Measurements from ENCODE around the gene PCBP3. TPM values are rescaled to one million over a fixed set of nuclear protein-coding genes. Genes with fewer than 3 reads are reported as not detected.

Gene PCBP3
- total RNA-seq (2021) = 0.65 TPM in 1 of 2 replicates, not detected in the other
- Bru-seq, nascent RNA = percentile 13 among the genes with signal in this experiment
- percentile 14 among the genes with signal in this experiment for BruChase-seq, experiment 1, labeled RNA remaining after a 2-hour chase
- BruChase-seq, experiment 2, labeled RNA remaining after a 6-hour chase = percentile 5 among the genes with signal in this experiment
- long read RNA-seq = 0 reads

- CTCF ChIA-PET = no interaction called here
- Histone ChIP-seq H3K27me3 (ENCODE audit: insufficient read depth, low read depth) (peaks cover 13% of the 10 kb centered on the region; the same call in 1 of the 2 replicates), H3K9me2 (ENCODE audit: insufficient read depth) (no peaks in the 10 kb centered on the region), H3K36me3 (ENCODE audit: low read depth) (no peaks in the 10 kb centered on the region), H3K4me1 (replicated peaks; ENCODE audit: insufficient read depth) (no peaks in the 10 kb centered on the region), H3F3A (ENCODE audit: insufficient read depth, low read depth) (no peaks in the 10 kb centered on the region), H4K20me1 (ENCODE audit: insufficient read depth) (no peaks in the 10 kb centered on the region), H3K4me3 (no peak within 1 kb of the TSS), H3K4me2 (no peak within 1 kb of the TSS), H3K79me2 (ENCODE audit: low read depth) (no peaks in the 10 kb centered on the region), H3K9me3 (ENCODE audit: insufficient read depth, low read depth) (no peaks in the 10 kb centered on the region), H2AFZ (no peak within 1 kb of the TSS), H3K27ac (no peak within 1 kb of the TSS)
- TF ChIP-seq, protein P1, sequence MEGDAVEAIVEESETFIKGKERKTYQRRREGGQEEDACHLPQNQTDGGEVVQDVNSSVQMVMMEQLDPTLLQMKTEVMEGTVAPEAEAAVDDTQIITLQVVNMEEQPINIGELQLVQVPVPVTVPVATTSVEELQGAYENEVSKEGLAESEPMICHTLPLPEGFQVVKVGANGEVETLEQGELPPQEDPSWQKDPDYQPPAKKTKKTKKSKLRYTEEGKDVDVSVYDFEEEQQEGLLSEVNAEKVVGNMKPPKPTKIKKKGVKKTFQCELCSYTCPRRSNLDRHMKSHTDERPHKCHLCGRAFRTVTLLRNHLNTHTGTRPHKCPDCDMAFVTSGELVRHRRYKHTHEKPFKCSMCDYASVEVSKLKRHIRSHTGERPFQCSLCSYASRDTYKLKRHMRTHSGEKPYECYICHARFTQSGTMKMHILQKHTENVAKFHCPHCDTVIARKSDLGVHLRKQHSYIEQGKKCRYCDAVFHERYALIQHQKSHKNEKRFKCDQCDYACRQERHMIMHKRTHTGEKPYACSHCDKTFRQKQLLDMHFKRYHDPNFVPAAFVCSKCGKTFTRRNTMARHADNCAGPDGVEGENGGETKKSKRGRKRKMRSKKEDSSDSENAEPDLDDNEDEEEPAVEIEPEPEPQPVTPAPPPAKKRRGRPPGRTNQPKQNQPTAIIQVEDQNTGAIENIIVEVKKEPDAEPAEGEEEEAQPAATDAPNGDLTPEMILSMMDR (conservative IDR thresholded peaks at IDR 0.05) = no peak
- TF ChIP-seq EZH2 (IDR thresholded peaks at IDR 0.05; ENCODE audit: low read depth) = no peak
- BruUV-seq (replicated peaks) = no TSS peak
- POLR2A ChIA-PET (ENCODE audit: unreplicated experiment) = no interaction called here
- DNase-seq = peak in 1 of 2 experiments; percentile 67
- intact Hi-C loops (cut with micrococcal nuclease; ENCODE audit: unreplicated experiment) = no loop called here
Measured at GRCh38 chr21:45643021-45643980, at the start of gene PCBP3. TSS of gene PCBP3 (plus strand) at chr21:45643725. CDS start at chr21:45850086, 206,361 bp downstream.

- BruUV-seq (replicated peaks) = no TSS peak
- Histone ChIP-seq H3F3A (ENCODE audit: insufficient read depth, low read depth) (no peaks in the 10 kb centered on the region), H4K20me1 (ENCODE audit: insufficient read depth) (no peaks in the 10 kb centered on the region), H3K9me2 (ENCODE audit: insufficient read depth) (no peaks in the 10 kb centered on the region), H3K4me2 (no peak overlapping the region), H3K27me3 (ENCODE audit: insufficient read depth, low read depth) (peaks cover 23% of the 10 kb centered on the region; the same call in 1 of the 2 replicates), H3K4me3 (no peak overlapping the region), H3K4me1 (replicated peaks; ENCODE audit: insufficient read depth) (no peaks in the 10 kb centered on the region), H3K27ac (no peak overlapping the region), H2AFZ (no peak overlapping the region), H3K9me3 (ENCODE audit: insufficient read depth, low read depth) (no peaks in the 10 kb centered on the region), H3K79me2 (ENCODE audit: low read depth) (no peaks in the 10 kb centered on the region), H3K36me3 (ENCODE audit: low read depth) (no peaks in the 10 kb centered on the region)
- CTCF ChIA-PET = interaction anchor here (0.6 kb wide), 1 partner anchor 425 kb away, joined by 3 read pairs; no protein-coding TSS in a partner anchor
- POLR2A ChIA-PET (ENCODE audit: unreplicated experiment) = no interaction called here
- TF ChIP-seq, protein P1 (conservative IDR thresholded peaks at IDR 0.05) = no peak
- TF ChIP-seq EZH2 (IDR thresholded peaks at IDR 0.05; ENCODE audit: low read depth) = no peak
- intact Hi-C loops (cut with micrococcal nuclease; ENCODE audit: unreplicated experiment) = loop anchor here (10.0 kb wide), 1 partner anchor 150 kb away; no protein-coding TSS in a partner anchor
- no peak for DNase-seq
Measured at GRCh38 chr21:45594721-45595489, 48.6 kb upstream of the PCBP3 start.
